Panc1 (cell line): ENCODE results near the gene CBY3. TPM values are rescaled to one million over a fixed set of nuclear protein-coding genes. Genes with fewer than 3 reads are reported as not detected.
"Not testable (repeated sequence)": the region's sequence is repeated elsewhere in the genome, so short reads cannot be mapped to it uniquely, and the experiment has no call there.

Experiments
- ATAC-seq: fragments of 200-7000 bp; cut with Tn5 transposase; 2 replicates; pipeline ENCODE4 v1.9.1; 2020; ENCODE audit warnings: mild to moderate bottlenecking, moderate library complexity
- BruUV-seq: library from RNA; stranded (reverse); fragments of 400-500 nt; replicated peaks from 2 replicates; lab custom pipeline; 2021; lab: Mats Ljungman, UMichigan
- CTCF ChIA-PET: fragments of 300-600 bp; sonication (Branson Sonifier 250); formaldehyde crosslinking; loops from one replicate; lab custom pipeline; 2022; ENCODE audit warnings: antibody characterized with exemption; lab: Charles Lee
- POLR2A ChIA-PET: fragments of 300-600 bp; sonication (Branson Sonifier 250); formaldehyde crosslinking; loops from one replicate; lab custom pipeline; 2022; ENCODE audit warnings: antibody characterized with exemption; lab: Charles Lee
- DNase-seq: peaks from one replicate; pipeline ENCODE4 v3.0.0-alpha.2; 2010; ENCODE audit warnings: low read depth, low spot score
- H3K27ac ChIP-seq: 2 replicates; pipeline ENCODE4 v1.5.1; 2011; ENCODE audit warnings: mild to moderate bottlenecking, low read length, inconsistent platforms
- H3K27me3 ChIP-seq: fragments of 200-500 bp; sonication (Bioruptor generic); 2 replicates; pipeline ENCODE4 v1.6.0; 2014; ENCODE audit warnings: low read length, inconsistent platforms; ENCODE audit not compliant: control insufficient read depth, insufficient read depth
- H3K36me3 ChIP-seq: fragments of 200-500 bp; sonication (Bioruptor generic); 2 replicates; pipeline ENCODE4 v1.5.1; 2014; ENCODE audit warnings: inconsistent platforms, mild to moderate bottlenecking, low read length, moderate library complexity; ENCODE audit not compliant: control insufficient read depth, insufficient read depth
- H3K4me1 ChIP-seq: 2 replicates; pipeline ENCODE4 v1.5.1; 2011; ENCODE audit warnings: inconsistent platforms, mild to moderate bottlenecking, low read length, moderate library complexity; ENCODE audit not compliant: control insufficient read depth, insufficient read depth
- H3K4me3 ChIP-seq, 2 experiments: 2 replicates each; pipeline ENCODE4 v1.5.1; 2011 to 2012; ENCODE audit warnings: low read depth in 2 of 2, low read length in 2 of 2, mild to moderate bottlenecking in 2 of 2, inconsistent platforms in 1 of 2, moderate library complexity in 1 of 2
- H3K9me3 ChIP-seq: fragments of 200-500 bp; sonication (Bioruptor generic); 2 replicates; pipeline ENCODE4 v1.5.1; 2014; ENCODE audit warnings: low read depth, mild to moderate bottlenecking, inconsistent platforms, low read length, moderate library complexity; ENCODE audit not compliant: control insufficient read depth, insufficient read depth
- POLR2AphosphoS5 ChIP-seq: IDR thresholded peaks from 2 replicates; pipeline ENCODE4 v1.6.1; 2012; ENCODE audit warnings: mild to moderate bottlenecking, low read depth, low read length, moderate library complexity
- REST ChIP-seq, 2 experiments: IDR thresholded peaks; 2 replicates each; pipeline ENCODE4 v1.6.1; 2011 to 2012; ENCODE audit warnings: low read depth in 2 of 2, control low read depth in 1 of 2, low read length in 1 of 2, mild to moderate bottlenecking in 1 of 2, moderate library complexity in 1 of 2; ENCODE audit not compliant: insufficient read depth in 1 of 2
- SIN3A ChIP-seq: IDR thresholded peaks from 2 replicates; pipeline ENCODE4 v1.6.1; 2012; ENCODE audit warnings: low read depth, mild to moderate bottlenecking, low read length, moderate library complexity, borderline replicate concordance; ENCODE audit not compliant: insufficient read depth
- TCF7L2 ChIP-seq: IDR thresholded peaks from 2 replicates; pipeline ENCODE4 v1.6.1; 2011; ENCODE audit warnings: mild to moderate bottlenecking, low read depth, low read length, inconsistent platforms
- in situ Hi-C: cut with HindIII; loops from 2 replicates; pipeline ENCODE4 v1.10.0; 2016; ENCODE audit warnings: low sequenced_read_pairs, low pct_unique_long_range_greater_than_20kb
- intact Hi-C: fragments of 100-400 bp; cut with micrococcal nuclease; formaldehyde crosslinking; loops from one replicate; pipeline ENCODE4 v1.10.0; 2022; ENCODE audit not compliant: unreplicated experiment
- total RNA-seq: library from RNA; stranded (reverse); gene quantifications from one replicate; pipeline ENCODE4 v1.2.1, GENCODE V29; 2021; ENCODE audit not compliant: unreplicated experiment

The CBY3 gene
- total RNA-seq, 1 experiment from 2014 or later: 0.39 TPM

- POLR2A ChIA-PET: interaction anchor here (0.5 kb wide), 1 partner anchor 155 kb away, joined by 10 read pairs; no protein-coding TSS in a partner anchor
- no peak overlapping the region for H3K4me3 ChIP-seq
- DNase-seq (no peak), ATAC-seq (peak; percentile 79)
- CTCF ChIA-PET: interaction anchor here (0.6 kb wide), 1 partner anchor 64 kb away, joined by 3 read pairs; the partner anchor contains the start of gene MAML1
- intact Hi-C loops: no loop called here
- no peaks in the 10 kb centered on the region for H3K27me3 ChIP-seq
- in situ Hi-C loops: no loop called here
- no peaks in the 10 kb centered on the region for H3K9me3 ChIP-seq
- H3K36me3 ChIP-seq: no peaks in the 10 kb centered on the region
- H3K27ac ChIP-seq: no peak overlapping the region
- H3K4me1 ChIP-seq: no peaks in the 10 kb centered on the region
- TF ChIP-seq SIN3A: no peak
- TF ChIP-seq POLR2AphosphoS5: no peak
- TF ChIP-seq REST (IDR thresholded peaks at IDR 0.05; ENCODE audit: insufficient read depth in 1 of 2, low read depth in 2 of 2, low read length in 1 of 2): no peak
- TF ChIP-seq TCF7L2: no peak
- BruUV-seq: no TSS peak
These were observed 12.4 kb downstream of the CBY3 start for GRCh38 chr5:179668391-179668790.

DNA sequence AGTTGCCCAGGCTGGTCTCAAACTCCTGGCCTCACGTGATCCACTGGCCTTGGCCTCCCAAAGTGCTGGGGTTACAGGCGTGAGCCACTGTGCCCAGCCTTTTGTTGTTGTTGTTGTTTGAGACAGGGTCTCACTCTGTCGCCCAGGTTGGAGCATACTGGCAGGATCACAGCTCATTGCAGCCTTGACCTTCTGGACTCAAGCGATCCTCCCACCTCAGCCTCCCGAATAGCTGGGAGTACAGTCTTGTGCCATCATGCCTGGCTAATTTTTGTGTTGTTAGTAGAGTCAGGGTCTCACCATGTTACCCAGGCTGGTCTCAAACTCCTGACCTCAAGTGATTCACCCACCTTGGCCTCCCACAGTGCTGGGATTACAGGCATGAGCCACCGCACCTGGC, 19.2 kb downstream of the CBY3 start:
- BruUV-seq, POLR2A ChIA-PET, in situ Hi-C loops, ATAC-seq, H3K36me3 ChIP-seq, DNase-seq, H3K27ac ChIP-seq, H3K4me1 ChIP-seq, H3K4me3 ChIP-seq, H3K27me3 ChIP-seq, CTCF ChIA-PET, H3K9me3 ChIP-seq, intact Hi-C loops: not testable (repeated sequence)

DNA sequence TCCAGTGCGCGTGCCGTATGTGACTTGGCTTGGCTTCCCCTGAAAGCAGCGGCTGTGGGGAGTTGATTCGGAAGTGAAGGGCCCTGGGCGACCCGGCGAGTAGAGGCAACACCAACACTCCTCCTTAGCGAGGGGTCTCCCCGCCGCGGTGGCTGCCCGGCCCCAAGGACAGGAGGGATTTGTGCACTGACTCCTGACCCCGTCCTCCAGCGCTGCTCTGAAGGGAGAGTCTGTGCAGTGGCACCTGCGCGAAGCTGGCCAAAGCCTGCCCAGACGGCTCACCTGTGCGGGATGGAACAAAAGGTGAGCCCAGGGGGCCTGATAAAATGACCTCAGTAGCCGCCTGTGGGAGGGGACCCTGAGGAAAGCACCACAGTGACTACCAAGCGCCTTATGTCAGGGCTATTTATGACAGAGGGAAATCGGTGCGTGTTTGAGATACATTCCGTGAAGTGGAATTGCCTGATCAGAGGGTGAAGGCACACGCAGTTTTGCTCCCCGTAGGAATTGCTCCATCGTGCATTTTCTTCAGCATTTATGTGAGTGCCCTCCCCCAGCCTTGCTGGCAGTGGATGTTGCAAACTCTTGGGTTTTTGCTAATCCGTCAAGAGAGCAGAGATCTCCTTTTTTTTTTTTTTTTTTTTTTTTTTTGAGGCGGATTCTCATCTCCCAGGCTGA, 22.5 kb downstream of the CBY3 start:
- H3K4me1 ChIP-seq, H3K9me3 ChIP-seq, DNase-seq, ATAC-seq, in situ Hi-C loops, H3K27me3 ChIP-seq, intact Hi-C loops, H3K36me3 ChIP-seq, CTCF ChIA-PET, POLR2A ChIA-PET: not testable (repeated sequence)
- peak overlapping the region; percentile 43 to 61 for H3K4me3 ChIP-seq
- H3K27ac ChIP-seq: peak overlapping the region; percentile 36; the same call in 1 of the 2 replicates
- BruUV-seq: TSS peak; percentile 98

DNA sequence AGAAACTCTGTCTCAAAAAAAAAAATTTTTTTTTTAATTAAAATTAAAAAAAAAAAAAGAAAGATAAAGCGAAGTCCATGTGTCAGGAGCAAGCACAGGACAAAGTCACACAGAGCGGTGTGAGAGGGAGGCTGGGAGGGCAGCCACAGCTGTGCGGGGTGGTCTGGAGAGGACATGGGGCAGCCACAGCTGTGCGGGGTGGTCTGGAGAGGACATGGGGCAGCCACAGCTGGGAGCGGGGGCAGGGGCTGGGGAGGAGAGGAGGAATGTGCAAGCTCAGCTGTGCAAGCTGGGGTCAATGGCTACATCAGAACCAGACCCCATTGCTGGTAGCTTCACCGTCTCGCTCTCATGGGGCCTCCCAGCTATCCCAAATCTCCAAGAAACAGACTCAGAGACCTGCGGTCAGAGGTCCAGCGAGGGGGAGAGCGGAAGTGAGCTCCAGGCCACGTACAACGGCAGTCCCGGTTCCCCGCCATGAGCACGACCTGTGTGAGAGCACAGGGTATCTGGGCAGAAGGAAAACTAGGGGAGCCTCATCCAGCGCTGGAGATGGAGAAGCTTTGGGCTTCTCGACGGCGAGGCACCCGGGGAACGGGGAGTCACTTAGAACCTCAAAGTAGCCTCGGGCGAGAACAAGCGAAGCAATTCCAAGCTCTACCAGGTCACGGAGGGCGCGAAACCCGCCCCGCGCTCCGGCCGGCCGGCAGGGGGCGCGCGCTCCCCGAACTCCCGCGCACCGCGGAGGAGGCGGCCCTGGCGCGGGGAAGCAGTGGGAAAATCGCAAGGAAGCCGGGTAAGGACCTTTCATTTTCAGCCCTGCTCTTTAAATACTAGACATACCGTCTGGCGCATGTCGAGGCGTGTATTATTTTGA, 23.3 kb downstream of the CBY3 start:
- POLR2A ChIA-PET, H3K4me1 ChIP-seq, H3K36me3 ChIP-seq, in situ Hi-C loops, BruUV-seq, H3K27ac ChIP-seq, intact Hi-C loops, H3K27me3 ChIP-seq, H3K4me3 ChIP-seq, CTCF ChIA-PET, DNase-seq, H3K9me3 ChIP-seq: not testable (repeated sequence)
- ATAC-seq: peak; percentile 98

DNA sequence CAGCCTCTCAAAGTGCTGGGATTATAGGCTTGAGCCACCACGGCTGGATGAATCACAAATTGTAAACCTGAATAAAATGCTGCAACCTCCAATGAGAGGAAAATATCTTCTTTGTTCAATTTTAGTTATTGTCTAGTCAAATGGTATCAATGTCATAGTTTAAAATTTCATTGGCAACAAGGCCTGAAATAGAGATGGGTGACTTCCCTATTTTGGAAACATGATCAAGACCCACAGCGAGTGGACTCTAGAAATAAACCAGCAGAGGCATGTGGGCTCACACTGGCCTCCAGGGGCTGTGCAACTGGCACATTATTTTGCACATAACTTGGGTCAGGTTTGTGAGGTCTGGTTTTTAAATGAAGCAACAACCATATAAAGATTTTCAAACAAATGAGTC, 27.7 kb downstream of the CBY3 start:
- intact Hi-C loops, in situ Hi-C loops, H3K36me3 ChIP-seq, H3K4me1 ChIP-seq, H3K27me3 ChIP-seq, ATAC-seq, POLR2A ChIA-PET, H3K9me3 ChIP-seq, H3K4me3 ChIP-seq, DNase-seq, H3K27ac ChIP-seq, CTCF ChIA-PET, BruUV-seq: not testable (repeated sequence)
